MM.1S (cell line): ENCODE results near the gene NUP133.

Experiments used
- EZH2 ChIP-seq: fragments of 300-600 bp; sonication (generic); optimal IDR thresholded peaks from 2 replicates; pipeline ENCODE3; 2017; ENCODE audit warnings: low read depth, mild to moderate bottlenecking, antibody characterized with exemption, low read length, mixed read lengths
- TF ChIP-seq, protein P1 (sequence below): fragments of 300-600 bp; sonication (generic); IDR thresholded peaks from 2 replicates; pipeline ENCODE4 v1.5.1; 2016; ENCODE audit warnings: antibody characterized with exemption, low read length, mixed read lengths

DNA sequence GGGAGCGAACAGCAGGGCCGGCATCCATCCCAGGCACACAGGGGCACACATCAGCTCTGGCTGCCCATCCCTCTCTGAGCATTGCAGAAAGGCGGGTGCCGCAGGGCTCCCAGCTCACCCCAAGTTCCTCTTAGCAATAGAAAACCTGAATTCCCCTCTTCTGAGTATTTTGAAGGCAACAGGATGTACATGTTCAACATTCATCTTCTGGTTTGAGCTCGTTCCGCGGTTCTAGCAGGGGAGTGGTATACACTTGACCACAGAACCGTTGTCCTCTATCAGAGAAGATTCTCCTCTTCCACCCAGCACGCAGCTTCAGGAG, 97.8 kb downstream of the NUP133 start:
- TF ChIP-seq, protein P1, sequence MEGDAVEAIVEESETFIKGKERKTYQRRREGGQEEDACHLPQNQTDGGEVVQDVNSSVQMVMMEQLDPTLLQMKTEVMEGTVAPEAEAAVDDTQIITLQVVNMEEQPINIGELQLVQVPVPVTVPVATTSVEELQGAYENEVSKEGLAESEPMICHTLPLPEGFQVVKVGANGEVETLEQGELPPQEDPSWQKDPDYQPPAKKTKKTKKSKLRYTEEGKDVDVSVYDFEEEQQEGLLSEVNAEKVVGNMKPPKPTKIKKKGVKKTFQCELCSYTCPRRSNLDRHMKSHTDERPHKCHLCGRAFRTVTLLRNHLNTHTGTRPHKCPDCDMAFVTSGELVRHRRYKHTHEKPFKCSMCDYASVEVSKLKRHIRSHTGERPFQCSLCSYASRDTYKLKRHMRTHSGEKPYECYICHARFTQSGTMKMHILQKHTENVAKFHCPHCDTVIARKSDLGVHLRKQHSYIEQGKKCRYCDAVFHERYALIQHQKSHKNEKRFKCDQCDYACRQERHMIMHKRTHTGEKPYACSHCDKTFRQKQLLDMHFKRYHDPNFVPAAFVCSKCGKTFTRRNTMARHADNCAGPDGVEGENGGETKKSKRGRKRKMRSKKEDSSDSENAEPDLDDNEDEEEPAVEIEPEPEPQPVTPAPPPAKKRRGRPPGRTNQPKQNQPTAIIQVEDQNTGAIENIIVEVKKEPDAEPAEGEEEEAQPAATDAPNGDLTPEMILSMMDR, result no peak
- TF ChIP-seq EZH2, result no peak
